Upper lobe of right lung (tissue), 1 donor: ENCODE data around the gene LRRC38. TPM values are rescaled to one million over a fixed set of nuclear protein-coding genes. Genes with fewer than 3 reads are reported as not detected.

ENCODE experiments used
- ATAC-seq: fragments of 200-7000 bp; cut with Tn5 transposase; one replicate; pipeline ENCODE4 v1.9.1; 2020; ENCODE audit warnings: mild to moderate bottlenecking, moderate library complexity
- DNase-seq: peaks from one replicate; pipeline ENCODE4 v3.0.0-alpha.2; 2020
- H3K27ac ChIP-seq: fragments of 200-600 bp; one replicate; pipeline ENCODE4 v1.8.0; 2022
- H3K27me3 ChIP-seq: fragments of 200-600 bp; one replicate; pipeline ENCODE4 v1.8.0; 2022; ENCODE audit warnings: mild to moderate bottlenecking
- H3K36me3 ChIP-seq: fragments of 200-600 bp; one replicate; pipeline ENCODE4 v1.8.0; 2022
- H3K4me1 ChIP-seq: fragments of 200-600 bp; one replicate; pipeline ENCODE4 v1.8.0; 2022
- H3K4me3 ChIP-seq: fragments of 200-600 bp; one replicate; pipeline ENCODE4 v1.8.0; 2022; ENCODE audit warnings: mild to moderate bottlenecking
- H3K9me3 ChIP-seq: fragments of 200-600 bp; one replicate; pipeline ENCODE4 v1.8.0; 2022
- CTCF ChIP-seq: fragments of 200-600 bp; IDR thresholded peaks from one replicate; pipeline ENCODE4 v1.8.0; 2022; ENCODE audit warnings: antibody characterized with exemption
- intact Hi-C: fragments of 100-400 bp; cut with DNase I; formaldehyde crosslinking; loops from one replicate; pipeline ENCODE4 v1.11.0; 2022
- total RNA-seq: library from RNA; stranded (reverse); fragmentation: NEBNext Ultra II Directional; extraction: Animal tissue kit (Norgen Biotek cat#: 25700); gene quantifications from one replicate; pipeline ENCODE4 v1.2.1, GENCODE V29; 2021
- donor health status: DM: no; HTN: yes; CAD: no; lungs with severe emphysema.

LRRC38 gene
- total RNA-seq, 1 donor from 2014 or later = 0.17 TPM

- DNase-seq = no peak
- intact Hi-C loops = no loop called here
Observed at GRCh38 chr1:13482600-13482999, 31.2 kb downstream of the LRRC38 start.

GRCh38 chr1:13479171-13479856 lies 34.5 kb downstream of the LRRC38 start:
- intact Hi-C loops = no loop called here
- Histone ChIP-seq H3K36me3 (no peaks in the 10 kb centered on the region), H3K4me3 (no peak overlapping the region), H3K4me1 (no peaks in the 10 kb centered on the region), H3K27me3 (no peaks in the 10 kb centered on the region), H3K27ac (no peak overlapping the region), H3K9me3 (no peaks in the 10 kb centered on the region)
- TF ChIP-seq CTCF = no peak
- DNase-seq (no peak), ATAC-seq (no peak)

More at GRCh38 chr1:13482600-13482999, 31.2 kb downstream of the LRRC38 start:
- no peaks in the 10 kb centered on the region for H3K9me3 ChIP-seq
- H3K27me3 ChIP-seq = no peaks in the 10 kb centered on the region
- TF ChIP-seq CTCF = no peak
- no peak for ATAC-seq
- no peak overlapping the region for H3K4me3 ChIP-seq
- H3K36me3 ChIP-seq = no peaks in the 10 kb centered on the region
- no peaks in the 10 kb centered on the region for H3K4me1 ChIP-seq
- H3K27ac ChIP-seq = no peak overlapping the region

GRCh38 chr1:13478692-13479091 lies 35.1 kb downstream of the LRRC38 start:
- no peak for TF ChIP-seq CTCF
- DNase-seq (no peak), ATAC-seq (no peak)
- no peaks in the 10 kb centered on the region for H3K36me3 ChIP-seq
- H3K9me3 ChIP-seq = no peaks in the 10 kb centered on the region
- no peak overlapping the region for H3K27ac ChIP-seq
- no peaks in the 10 kb centered on the region for H3K27me3 ChIP-seq
- H3K4me1 ChIP-seq = no peaks in the 10 kb centered on the region
- intact Hi-C loops = no loop called here
- H3K4me3 ChIP-seq = no peak overlapping the region

- H3K9me3 ChIP-seq = no peaks in the 10 kb centered on the region
- TF ChIP-seq CTCF = no peak
- no peaks in the 10 kb centered on the region for H3K36me3 ChIP-seq
- H3K27me3 ChIP-seq = no peaks in the 10 kb centered on the region
- H3K4me1 ChIP-seq = no peaks in the 10 kb centered on the region
- intact Hi-C loops = no loop called here
- no peak overlapping the region for H3K27ac ChIP-seq
- no peak overlapping the region for H3K4me3 ChIP-seq
- DNase-seq (no peak), ATAC-seq (peak; percentile 24)
Observed at GRCh38 chr1:13469343-13469742, 44.5 kb downstream of the LRRC38 start.

- Histone ChIP-seq H3K27me3 (peaks cover 8% of the 10 kb centered on the region), H3K9me3 (no peaks in the 10 kb centered on the region), H3K36me3 (no peaks in the 10 kb centered on the region), H3K4me3 (no peak overlapping the region), H3K4me1 (no peaks in the 10 kb centered on the region), H3K27ac (no peak overlapping the region)
- no peak for TF ChIP-seq CTCF
- intact Hi-C loops = no loop called here
- DNase-seq = no peak
- no peak for ATAC-seq
Observed at GRCh38 chr1:13465515-13465914, 48.3 kb downstream of the LRRC38 start.

- peaks cover 11% of the 10 kb centered on the region for H3K27me3 ChIP-seq
- intact Hi-C loops = no loop called here
- DNase-seq (no peak), ATAC-seq (no peak)
- no peaks in the 10 kb centered on the region for H3K9me3 ChIP-seq
- TF ChIP-seq CTCF = no peak
- H3K4me1 ChIP-seq = no peaks in the 10 kb centered on the region
- H3K27ac ChIP-seq = no peak overlapping the region
- H3K4me3 ChIP-seq = no peak overlapping the region
- H3K36me3 ChIP-seq = no peaks in the 10 kb centered on the region
Observed at GRCh38 chr1:13462682-13463081, 51.1 kb downstream of the LRRC38 start.
